OCI-LY7 (cell line): ENCODE measurements around the gene HORMAD2.

Source experiments
- CTCF ChIP-seq: fragments of 200-600 bp; sonication (generic); conservative IDR thresholded peaks from 2 replicates; pipeline ENCODE4 v1.5.1; 2014; ENCODE audit warnings: mild to moderate bottlenecking, antibody characterized with exemption, low read length, moderate library complexity, mixed read lengths
- EZH2phosphoT487 ChIP-seq: fragments of 200-600 bp; sonication (generic); IDR thresholded peaks from 2 replicates; pipeline ENCODE4 v1.6.1; 2018; ENCODE audit warnings: low read depth, borderline replicate concordance, mild to moderate bottlenecking, mixed run types, antibody characterized with exemption, low read length, moderate library complexity, mixed read lengths

DNA sequence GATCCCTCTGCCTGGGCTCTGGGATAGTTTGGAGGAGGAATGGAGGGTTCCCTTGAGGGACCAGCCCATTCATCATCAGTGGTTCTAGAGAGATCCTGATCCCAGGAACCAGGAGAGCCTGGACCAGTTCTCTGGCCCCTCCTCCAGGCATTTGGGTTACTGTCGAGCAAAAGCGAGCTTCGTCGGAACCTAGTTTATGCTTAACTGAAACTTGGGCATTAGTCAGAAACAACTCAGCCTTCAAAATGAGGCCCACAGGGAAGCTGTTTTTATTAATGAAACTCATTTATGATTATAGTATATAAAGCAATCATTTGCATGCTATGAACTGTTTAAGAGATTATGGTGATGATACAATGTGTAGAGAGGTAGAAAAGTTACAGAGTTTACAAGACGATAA lies 104.9 kb downstream of the HORMAD2 start:
- TF ChIP-seq CTCF (no peak), EZH2phosphoT487 (no peak)
